ENCODE results near the gene PRTN3. TPM values are rescaled to one million over a fixed set of nuclear protein-coding genes. Genes with fewer than 3 reads are reported as not detected.

PRTN3 gene
- total RNA-seq, 1 experiment from 2014 or later = not detected

DNA sequence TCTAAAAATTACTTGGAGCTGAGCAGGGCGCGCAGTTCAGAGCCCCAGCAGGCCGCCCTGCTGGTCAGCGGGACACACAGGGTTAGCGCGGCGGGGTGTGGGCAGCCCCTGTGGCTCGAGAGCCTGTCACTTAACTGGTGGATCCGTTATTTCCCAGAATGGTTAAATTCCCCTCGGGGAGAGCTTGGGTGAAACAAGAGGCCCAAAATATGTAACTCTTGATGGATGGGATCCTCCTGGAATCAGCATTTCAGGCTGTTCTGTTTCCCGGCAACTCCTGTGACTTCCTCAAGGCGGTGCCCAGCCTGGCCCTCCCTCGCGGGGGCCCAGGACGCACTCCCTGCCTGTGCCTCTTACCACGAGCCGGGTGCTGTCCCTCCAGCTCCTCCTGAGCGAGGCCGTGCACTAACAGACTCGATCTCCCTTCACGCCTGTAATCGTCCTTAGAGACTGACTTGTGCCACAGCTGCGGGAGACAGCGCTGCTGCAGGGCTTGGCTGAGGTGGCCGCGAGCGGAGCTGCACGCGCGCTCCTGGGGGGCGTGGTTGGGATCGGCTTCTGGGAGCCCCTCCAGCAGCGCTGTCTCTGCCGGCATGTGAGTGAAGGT is 33.9 kb upstream of the PRTN3 start:
- Mint-ChIP-seq H3K36me3 (ENCODE audit: insufficient read depth, unreplicated experiment) (peaks cover 70% of the 10 kb centered on the region), H3K27ac (ENCODE audit: unreplicated experiment) (peak overlapping the region; percentile 44), H3K27me3 (ENCODE audit: unreplicated experiment) (no peaks in the 10 kb centered on the region), H3K4me1 (ENCODE audit: low read depth, unreplicated experiment) (no peaks in the 10 kb centered on the region), H3K9me3 (ENCODE audit: low read depth, unreplicated experiment) (no peaks in the 10 kb centered on the region), H3K4me3 (ENCODE audit: low read depth, unreplicated experiment) (no peak overlapping the region)
- TF ChIP-seq, protein P1, sequence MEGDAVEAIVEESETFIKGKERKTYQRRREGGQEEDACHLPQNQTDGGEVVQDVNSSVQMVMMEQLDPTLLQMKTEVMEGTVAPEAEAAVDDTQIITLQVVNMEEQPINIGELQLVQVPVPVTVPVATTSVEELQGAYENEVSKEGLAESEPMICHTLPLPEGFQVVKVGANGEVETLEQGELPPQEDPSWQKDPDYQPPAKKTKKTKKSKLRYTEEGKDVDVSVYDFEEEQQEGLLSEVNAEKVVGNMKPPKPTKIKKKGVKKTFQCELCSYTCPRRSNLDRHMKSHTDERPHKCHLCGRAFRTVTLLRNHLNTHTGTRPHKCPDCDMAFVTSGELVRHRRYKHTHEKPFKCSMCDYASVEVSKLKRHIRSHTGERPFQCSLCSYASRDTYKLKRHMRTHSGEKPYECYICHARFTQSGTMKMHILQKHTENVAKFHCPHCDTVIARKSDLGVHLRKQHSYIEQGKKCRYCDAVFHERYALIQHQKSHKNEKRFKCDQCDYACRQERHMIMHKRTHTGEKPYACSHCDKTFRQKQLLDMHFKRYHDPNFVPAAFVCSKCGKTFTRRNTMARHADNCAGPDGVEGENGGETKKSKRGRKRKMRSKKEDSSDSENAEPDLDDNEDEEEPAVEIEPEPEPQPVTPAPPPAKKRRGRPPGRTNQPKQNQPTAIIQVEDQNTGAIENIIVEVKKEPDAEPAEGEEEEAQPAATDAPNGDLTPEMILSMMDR (IDR thresholded peaks at IDR 0.05; ENCODE audit: unreplicated experiment) = no peak
- BruUV-seq (replicated peaks) = no TSS peak
- CTCF ChIA-PET = no interaction called here
- DNase-seq = no peak
- intact Hi-C loops (cut with micrococcal nuclease; ENCODE audit: unreplicated experiment) = no loop called here

GRCh38 chr19:807627-808422 is 33.0 kb upstream of the PRTN3 start:
- BruUV-seq (replicated peaks) = no TSS peak
- CTCF ChIA-PET = no interaction called here
- TF ChIP-seq, protein P1 (IDR thresholded peaks at IDR 0.05; ENCODE audit: unreplicated experiment) = no peak

DNA sequence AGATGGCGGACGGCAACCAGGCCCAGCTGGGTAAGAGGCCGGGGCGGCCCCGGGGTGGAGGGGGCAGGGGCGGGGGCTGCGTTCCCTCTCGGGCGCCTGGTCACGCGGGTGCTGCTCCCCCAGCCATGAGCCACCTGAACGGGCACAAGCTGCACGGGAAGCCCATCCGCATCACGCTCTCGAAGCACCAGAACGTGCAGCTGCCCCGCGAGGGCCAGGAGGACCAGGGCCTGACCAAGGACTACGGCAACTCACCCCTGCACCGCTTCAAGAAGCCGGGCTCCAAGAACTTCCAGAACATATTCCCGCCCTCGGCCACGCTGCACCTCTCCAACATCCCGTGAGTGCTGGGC is 32.4 kb upstream of the PRTN3 start:
- Mint-ChIP-seq H3K36me3 (ENCODE audit: insufficient read depth, unreplicated experiment) (peaks cover 68% of the 10 kb centered on the region), H3K4me1 (ENCODE audit: low read depth, unreplicated experiment) (no peaks in the 10 kb centered on the region), H3K27me3 (ENCODE audit: unreplicated experiment) (no peaks in the 10 kb centered on the region), H3K9me3 (ENCODE audit: low read depth, unreplicated experiment) (no peaks in the 10 kb centered on the region), H3K27ac (ENCODE audit: unreplicated experiment) (no peak overlapping the region), H3K4me3 (ENCODE audit: low read depth, unreplicated experiment) (no peak overlapping the region)
- intact Hi-C loops (cut with micrococcal nuclease; ENCODE audit: unreplicated experiment) = no loop called here
- DNase-seq = no peak
- TF ChIP-seq, protein P1 (IDR thresholded peaks at IDR 0.05; ENCODE audit: unreplicated experiment) = no peak
- BruUV-seq (replicated peaks) = no TSS peak
- CTCF ChIA-PET = no interaction called here

More at GRCh38 chr19:807627-808422, 33.0 kb upstream of the PRTN3 start:
- no peak for DNase-seq
- Mint-ChIP-seq H3K4me3 (ENCODE audit: low read depth, unreplicated experiment) (no peak overlapping the region), H3K4me1 (ENCODE audit: low read depth, unreplicated experiment) (no peaks in the 10 kb centered on the region), H3K27ac (ENCODE audit: unreplicated experiment) (peak overlapping the region; percentile 44), H3K27me3 (ENCODE audit: unreplicated experiment) (no peaks in the 10 kb centered on the region), H3K9me3 (ENCODE audit: low read depth, unreplicated experiment) (no peaks in the 10 kb centered on the region), H3K36me3 (ENCODE audit: insufficient read depth, unreplicated experiment) (peaks cover 68% of the 10 kb centered on the region)
- intact Hi-C loops (cut with micrococcal nuclease; ENCODE audit: unreplicated experiment) = no loop called here

DNA sequence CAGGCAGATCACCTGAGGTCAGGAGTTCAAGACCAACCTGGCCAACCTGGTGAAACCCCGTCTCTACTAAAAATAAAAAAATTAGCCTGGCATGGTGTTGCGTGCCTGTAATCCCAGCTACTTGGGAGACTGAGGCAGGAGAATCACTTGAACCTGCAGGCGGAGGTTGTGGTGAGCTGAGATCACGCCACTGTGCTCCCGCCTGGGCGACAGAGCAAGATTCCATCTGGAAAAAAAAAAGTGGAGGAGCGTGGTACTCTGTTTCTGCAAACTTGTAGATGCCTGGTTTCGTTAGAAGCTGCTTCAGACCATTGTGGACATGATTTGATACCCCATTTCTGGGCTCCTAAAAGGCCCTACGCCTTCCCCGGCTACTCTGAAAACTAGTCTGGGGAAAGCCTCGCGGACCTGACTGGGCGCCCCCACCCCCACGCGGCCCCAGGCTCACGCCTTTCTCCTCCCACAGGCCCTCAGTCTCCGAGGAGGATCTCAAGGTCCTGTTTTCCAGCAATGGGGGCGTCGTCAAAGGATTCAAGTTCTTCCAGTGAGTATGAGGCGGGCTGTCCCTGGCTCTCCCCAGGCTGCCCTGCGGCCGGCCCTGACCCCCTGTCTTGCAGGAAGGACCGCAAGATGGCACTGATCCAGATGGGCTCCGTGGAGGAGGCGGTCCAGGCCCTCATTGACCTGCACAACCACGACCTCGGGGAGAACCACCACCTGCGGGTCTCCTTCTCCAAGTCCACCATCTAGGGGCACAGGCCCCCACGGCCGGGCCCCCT is 30.5 kb upstream of the PRTN3 start:
- no peak overlapping the region for H3K27ac Mint-ChIP-seq (ENCODE audit: unreplicated experiment)
- CTCF ChIA-PET = no interaction called here
- TF ChIP-seq, protein P1 (IDR thresholded peaks at IDR 0.05; ENCODE audit: unreplicated experiment) = no peak

More for the DNA sequence above, 30.5 kb upstream of the PRTN3 start:
- H3K4me3 Mint-ChIP-seq (ENCODE audit: low read depth, unreplicated experiment) = no peak overlapping the region
- intact Hi-C loops (cut with micrococcal nuclease; ENCODE audit: unreplicated experiment) = no loop called here
- no peak for DNase-seq
- H3K36me3 Mint-ChIP-seq (ENCODE audit: insufficient read depth, unreplicated experiment) = peaks cover 71% of the 10 kb centered on the region
- no peaks in the 10 kb centered on the region for H3K27me3 Mint-ChIP-seq (ENCODE audit: unreplicated experiment)
- H3K4me1 Mint-ChIP-seq (ENCODE audit: low read depth, unreplicated experiment) = no peaks in the 10 kb centered on the region
- BruUV-seq (replicated peaks) = no TSS peak
- H3K9me3 Mint-ChIP-seq (ENCODE audit: low read depth, unreplicated experiment) = no peaks in the 10 kb centered on the region

Data from Calu3 (cell line).